Ishikawa (cell line): ENCODE data around the gene SPOCK1.

Experiments used
- CEBPB ChIP-seq: IDR thresholded peaks from 2 replicates; pipeline ENCODE4 v1.6.1; 2012
- EP300 ChIP-seq: IDR thresholded peaks from 2 replicates; pipeline ENCODE4 v1.6.1; 2012; ENCODE audit warnings: borderline replicate concordance
- FOXM1 ChIP-seq: IDR thresholded peaks from 2 replicates; pipeline ENCODE4 v1.6.1; 2012; ENCODE audit warnings: low read depth, borderline replicate concordance
- REST ChIP-seq: IDR thresholded peaks from 2 replicates; pipeline ENCODE4 v1.6.1; 2012; ENCODE audit warnings: low read depth, mild to moderate bottlenecking
- TAF1 ChIP-seq: IDR thresholded peaks from 2 replicates; pipeline ENCODE4 v1.6.1; 2012; ENCODE audit warnings: low read depth, mild to moderate bottlenecking
- TEAD4 ChIP-seq: IDR thresholded peaks from 2 replicates; pipeline ENCODE4 v1.6.1; 2012
- YY1 ChIP-seq: IDR thresholded peaks from 2 replicates; pipeline ENCODE4 v1.6.1; 2012; ENCODE audit warnings: low read depth

DNA sequence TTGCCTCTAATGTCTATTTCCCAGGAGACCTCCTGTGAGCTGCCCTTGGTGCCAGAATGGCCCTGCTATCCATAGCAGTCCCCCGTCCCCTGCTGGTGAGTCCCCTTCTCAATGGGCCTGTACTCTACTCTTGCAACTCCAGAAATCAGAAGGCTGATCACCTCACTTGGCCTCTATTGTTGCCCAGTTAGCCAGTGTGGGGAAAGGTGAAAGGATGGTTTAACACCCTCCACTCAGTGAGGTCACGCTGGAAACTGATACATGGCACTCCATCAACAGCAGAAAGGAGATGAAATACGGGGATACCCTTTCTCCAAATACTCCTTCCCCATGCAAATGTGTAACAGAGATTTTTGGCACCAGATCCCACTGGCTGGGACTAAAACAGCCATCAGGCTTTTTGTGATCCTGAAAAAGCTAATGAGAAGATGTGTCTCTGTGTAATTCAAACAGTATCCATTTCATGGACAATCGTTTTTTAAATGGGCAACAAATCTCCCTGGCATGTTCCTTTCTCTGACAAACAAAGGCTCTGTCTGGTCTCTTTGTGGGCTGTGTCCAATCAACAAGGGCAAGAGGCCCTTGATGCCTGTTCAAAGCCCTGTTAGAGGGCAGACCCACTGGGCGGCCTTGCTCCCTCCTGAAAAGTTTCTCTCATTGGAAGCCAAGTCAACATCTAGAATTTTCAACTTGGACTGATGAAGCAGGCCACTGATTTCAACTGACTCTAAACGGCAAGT is 343.7 kb downstream of the SPOCK1 start:
- TF ChIP-seq YY1 (no peak), REST (no peak), CEBPB (no peak), TAF1 (no peak), TEAD4 (no peak), FOXM1 (no peak), EP300 (no peak)
